ENCODE measurements around the gene NPFFR1.
"Not testable (repeated sequence)": the region's sequence is repeated elsewhere in the genome, so short reads cannot be mapped to it uniquely, and the experiment has no call there.

The NPFFR1 gene

GRCh38 chr10:70255329-70256299 lies 28.2 kb downstream of the NPFFR1 start:
- DNase-seq, result no peak

- DNase-seq, result no peak
Observed at GRCh38 chr10:70254778-70255328, 29.0 kb downstream of the NPFFR1 start.

GRCh38 chr10:70253878-70254765 lies 29.7 kb downstream of the NPFFR1 start:
- DNase-seq, result no peak

- no peak for DNase-seq
Observed at GRCh38 chr10:70250961-70251680, 32.7 kb downstream of the NPFFR1 start.

- DNase-seq, result no peak
Observed at GRCh38 chr10:70247360-70247759, 36.4 kb downstream of the NPFFR1 start.

GRCh38 chr10:70241081-70241480 lies 42.7 kb downstream of the NPFFR1 start:
- no peak for DNase-seq

- not testable (repeated sequence) for DNase-seq
Observed at GRCh38 chr10:70239986-70240385, 43.8 kb downstream of the NPFFR1 start.

GRCh38 chr10:70239077-70239976 lies 44.5 kb downstream of the NPFFR1 start:
- not testable (repeated sequence) for DNase-seq

- not testable (repeated sequence) for DNase-seq
Observed at GRCh38 chr10:70237958-70238536, 45.8 kb downstream of the NPFFR1 start.

GRCh38 chr10:70234668-70235447 lies 48.9 kb downstream of the NPFFR1 start:
- DNase-seq, result no peak

- no peak for DNase-seq
Observed at GRCh38 chr10:70233939-70234300, 49.9 kb downstream of the NPFFR1 start.

- peak; percentile 97 for DNase-seq
Observed at GRCh38 chr10:70233109-70233938, 50.5 kb downstream of the NPFFR1 start, which contains the start of gene PPA1. TSS of gene PPA1 (minus strand) at chr10:70233429. CDS start at chr10:70233327, 102 bp downstream.

- DNase-seq, result no peak
Observed at GRCh38 chr10:70232859-70233108, 51.0 kb downstream of the NPFFR1 start.

GRCh38 chr10:70232155-70232858 lies 51.5 kb downstream of the NPFFR1 start:
- peak; percentile 33 for DNase-seq

- DNase-seq, result no peak
Observed at GRCh38 chr10:70228491-70228890, 55.3 kb downstream of the NPFFR1 start.

GRCh38 chr10:70227548-70228320 lies 56.1 kb downstream of the NPFFR1 start:
- no peak for DNase-seq

GRCh38 chr10:70223728-70224127 lies 60.1 kb downstream of the NPFFR1 start:
- no peak for DNase-seq

All from RPMI8226 (cell line).